ENCODE measurements around the gene MACROD1. TPM values are rescaled to one million over a fixed set of nuclear protein-coding genes. Genes with fewer than 3 reads are reported as not detected.

Gene MACROD1
- total and polyA plus RNA-seq, 2 of the 13 experiments (the other 11 are each of a cell fraction or from before 2014, with no cell fraction given) = 23.1 to 34.5 TPM

- TF ChIP-seq, protein P1, sequence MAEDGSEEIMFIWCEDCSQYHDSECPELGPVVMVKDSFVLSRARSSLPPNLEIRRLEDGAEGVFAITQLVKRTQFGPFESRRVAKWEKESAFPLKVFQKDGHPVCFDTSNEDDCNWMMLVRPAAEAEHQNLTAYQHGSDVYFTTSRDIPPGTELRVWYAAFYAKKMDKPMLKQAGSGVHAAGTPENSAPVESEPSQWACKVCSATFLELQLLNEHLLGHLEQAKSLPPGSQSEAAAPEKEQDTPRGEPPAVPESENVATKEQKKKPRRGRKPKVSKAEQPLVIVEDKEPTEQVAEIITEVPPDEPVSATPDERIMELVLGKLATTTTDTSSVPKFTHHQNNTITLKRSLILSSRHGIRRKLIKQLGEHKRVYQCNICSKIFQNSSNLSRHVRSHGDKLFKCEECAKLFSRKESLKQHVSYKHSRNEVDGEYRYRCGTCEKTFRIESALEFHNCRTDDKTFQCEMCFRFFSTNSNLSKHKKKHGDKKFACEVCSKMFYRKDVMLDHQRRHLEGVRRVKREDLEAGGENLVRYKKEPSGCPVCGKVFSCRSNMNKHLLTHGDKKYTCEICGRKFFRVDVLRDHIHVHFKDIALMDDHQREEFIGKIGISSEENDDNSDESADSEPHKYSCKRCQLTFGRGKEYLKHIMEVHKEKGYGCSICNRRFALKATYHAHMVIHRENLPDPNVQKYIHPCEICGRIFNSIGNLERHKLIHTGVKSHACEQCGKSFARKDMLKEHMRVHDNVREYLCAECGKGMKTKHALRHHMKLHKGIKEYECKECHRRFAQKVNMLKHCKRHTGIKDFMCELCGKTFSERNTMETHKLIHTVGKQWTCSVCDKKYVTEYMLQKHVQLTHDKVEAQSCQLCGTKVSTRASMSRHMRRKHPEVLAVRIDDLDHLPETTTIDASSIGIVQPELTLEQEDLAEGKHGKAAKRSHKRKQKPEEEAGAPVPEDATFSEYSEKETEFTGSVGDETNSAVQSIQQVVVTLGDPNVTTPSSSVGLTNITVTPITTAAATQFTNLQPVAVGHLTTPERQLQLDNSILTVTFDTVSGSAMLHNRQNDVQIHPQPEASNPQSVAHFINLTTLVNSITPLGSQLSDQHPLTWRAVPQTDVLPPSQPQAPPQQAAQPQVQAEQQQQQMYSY (CRISPR knock-in tag; IDR thresholded peaks at IDR 0.05) = peak; percentile 65; the same call in 1 of the 2 replicates
- TF ChIP-seq MTA1 (CRISPR knock-in tag; IDR thresholded peaks at IDR 0.05; ENCODE audit: borderline replicate concordance) (peak; percentile 71; the same call in 1 of the 2 replicates), REST (IDR thresholded peaks at IDR 0.05; ENCODE audit: borderline replicate concordance in 1 of 2, low read depth in 1 of 2, low read length in 2 of 2) (no peak; a peak in 1 of 4 replicates), GFI1 (CRISPR knock-in tag; IDR thresholded peaks at IDR 0.05; ENCODE audit: borderline replicate concordance) (0 out of 2 replicates have a peak, but pooled peaks have one; percentile 58), RXRA (CRISPR knock-in tag; IDR thresholded peaks at IDR 0.05) (peak; percentile 71), ZFP1 (CRISPR knock-in tag; IDR thresholded peaks at IDR 0.05) (no peak), ZNF687 (CRISPR knock-in tag; IDR thresholded peaks at IDR 0.05) (peak; percentile 91), KLF6 (CRISPR knock-in tag; IDR thresholded peaks at IDR 0.05) (peak; percentile 87; the same call in 1 of the 2 replicates), NR1H2 (CRISPR knock-in tag; IDR thresholded peaks at IDR 0.05; ENCODE audit: borderline replicate concordance, low read depth) (no peak), ZSCAN22 (CRISPR knock-in tag; IDR thresholded peaks at IDR 0.05) (no peak; the same call in 1 of the 2 replicates), ZNF747 (CRISPR knock-in tag; IDR thresholded peaks at IDR 0.05; ENCODE audit: borderline replicate concordance) (peak; percentile 74; the same call in 1 of the 2 replicates)
- TF ChIP-seq, protein P2, sequence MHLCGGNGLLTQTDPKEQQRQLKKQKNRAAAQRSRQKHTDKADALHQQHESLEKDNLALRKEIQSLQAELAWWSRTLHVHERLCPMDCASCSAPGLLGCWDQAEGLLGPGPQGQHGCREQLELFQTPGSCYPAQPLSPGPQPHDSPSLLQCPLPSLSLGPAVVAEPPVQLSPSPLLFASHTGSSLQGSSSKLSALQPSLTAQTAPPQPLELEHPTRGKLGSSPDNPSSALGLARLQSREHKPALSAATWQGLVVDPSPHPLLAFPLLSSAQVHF (CRISPR knock-in tag; IDR thresholded peaks at IDR 0.05) = no peak
- TF ChIP-seq, protein P3, sequence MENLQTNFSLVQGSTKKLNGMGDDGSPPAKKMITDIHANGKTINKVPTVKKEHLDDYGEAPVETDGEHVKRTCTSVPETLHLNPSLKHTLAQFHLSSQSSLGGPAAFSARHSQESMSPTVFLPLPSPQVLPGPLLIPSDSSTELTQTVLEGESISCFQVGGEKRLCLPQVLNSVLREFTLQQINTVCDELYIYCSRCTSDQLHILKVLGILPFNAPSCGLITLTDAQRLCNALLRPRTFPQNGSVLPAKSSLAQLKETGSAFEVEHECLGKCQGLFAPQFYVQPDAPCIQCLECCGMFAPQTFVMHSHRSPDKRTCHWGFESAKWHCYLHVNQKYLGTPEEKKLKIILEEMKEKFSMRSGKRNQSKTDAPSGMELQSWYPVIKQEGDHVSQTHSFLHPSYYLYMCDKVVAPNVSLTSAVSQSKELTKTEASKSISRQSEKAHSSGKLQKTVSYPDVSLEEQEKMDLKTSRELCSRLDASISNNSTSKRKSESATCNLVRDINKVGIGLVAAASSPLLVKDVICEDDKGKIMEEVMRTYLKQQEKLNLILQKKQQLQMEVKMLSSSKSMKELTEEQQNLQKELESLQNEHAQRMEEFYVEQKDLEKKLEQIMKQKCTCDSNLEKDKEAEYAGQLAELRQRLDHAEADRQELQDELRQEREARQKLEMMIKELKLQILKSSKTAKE (CRISPR knock-in tag; IDR thresholded peaks at IDR 0.05; ENCODE audit: borderline replicate concordance) = no peak
Observed at GRCh38 chr11:63986156-63986931, 179.6 kb downstream of the MACROD1 start, which contains the start of gene OTUB1 (continued).

All from HepG2 (cell line).